CD4-positive, alpha-beta T cell treated with Interleukin-12 subunit alpha and Interleukin-12 subunit beta, for 1 hour (primary cell): ENCODE results near the gene NFX1.

ENCODE experiments used
- DNase-seq: peaks from one replicate; pipeline ENCODE4 v3.0.0-alpha.2; 2020

NFX1 gene

DNA sequence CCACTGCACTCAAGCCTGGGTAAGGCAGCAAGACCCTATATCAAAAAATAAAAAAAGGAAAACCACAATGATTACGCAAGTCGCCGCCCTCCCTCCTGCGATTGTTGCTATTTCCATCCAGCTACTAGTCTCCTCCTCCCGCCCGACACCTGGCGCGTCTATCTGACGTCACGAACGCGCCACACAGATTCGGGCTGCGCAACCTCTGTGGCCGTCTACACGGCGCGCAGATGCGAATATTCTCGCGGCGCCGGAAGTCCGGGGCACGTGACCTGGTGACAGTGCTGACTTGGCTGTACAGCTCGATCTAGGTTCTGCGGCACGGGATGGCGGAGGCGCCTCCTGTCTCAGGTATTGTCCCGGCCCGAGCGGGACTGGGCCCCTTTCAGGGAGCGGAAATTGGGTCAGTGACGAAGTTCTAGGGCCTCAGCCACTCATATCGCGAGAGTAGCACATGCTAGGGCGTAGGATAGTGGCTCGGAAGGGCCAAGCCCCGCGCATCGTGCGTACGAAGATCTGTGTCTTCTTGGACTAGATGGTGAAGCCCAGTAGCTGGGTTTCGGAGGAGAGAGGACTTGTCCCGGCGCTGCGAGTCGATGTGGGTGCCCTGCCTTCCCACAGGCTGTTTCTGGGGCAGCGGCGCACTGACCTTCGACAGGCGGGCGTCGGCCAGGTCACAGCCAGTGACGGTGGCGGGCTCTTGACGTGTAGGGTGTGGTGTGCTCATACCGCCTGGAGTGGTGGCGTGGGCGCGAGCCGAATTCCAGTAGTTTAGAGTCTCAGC is at the start of gene NFX1:
NFX1 (plus strand) TSS at position 270 of the 784 bp plus-strand sequence; CDS start at position 327, 57 bp downstream.
- DNase-seq = peak; percentile 99

DNA sequence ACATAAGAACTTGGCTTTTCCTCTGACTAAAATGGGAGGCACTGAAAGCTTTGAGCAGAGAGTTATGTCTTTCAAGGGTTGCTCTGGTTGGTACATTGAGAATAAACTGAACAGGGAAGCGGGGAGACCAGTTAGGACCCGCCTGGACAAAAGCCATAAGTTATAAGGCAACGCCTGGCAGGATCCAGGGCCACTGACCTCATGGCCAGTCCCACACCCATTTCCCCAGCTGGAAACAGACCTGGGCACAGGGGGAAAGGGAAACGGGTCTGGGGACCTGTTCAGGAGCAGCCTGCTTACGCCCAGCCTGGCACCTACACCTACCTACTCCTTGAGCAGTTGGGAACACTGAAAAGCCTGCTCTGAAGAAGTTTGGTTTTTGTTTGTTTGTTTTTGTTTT is 49.0 kb upstream of the NFX1 start:
- no peak for DNase-seq

DNA sequence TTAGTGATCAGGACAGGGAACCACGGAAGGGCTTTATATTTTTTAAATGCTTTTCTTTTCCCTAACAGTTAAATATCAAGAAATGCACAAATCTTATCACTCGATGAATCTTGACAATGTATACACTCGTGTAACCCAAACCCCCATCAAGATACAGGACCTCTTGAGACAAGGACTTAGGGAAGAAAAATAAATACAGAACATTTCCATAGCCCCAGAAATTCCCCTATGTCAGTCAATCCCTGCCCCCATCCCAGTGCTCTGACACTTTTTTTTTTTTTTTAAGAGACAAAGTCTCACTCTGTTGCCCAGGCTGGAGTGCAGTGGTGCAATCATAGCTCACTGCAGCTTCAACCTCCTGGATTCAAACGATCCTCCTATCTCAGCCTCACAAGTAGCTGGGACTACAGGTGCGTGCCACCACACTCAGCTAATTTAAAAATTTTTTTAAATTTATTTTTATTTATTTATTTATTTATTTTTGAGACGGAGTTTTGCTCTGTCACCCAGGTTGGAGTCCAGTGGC is 47.6 kb upstream of the NFX1 start:
- DNase-seq = no peak

DNA sequence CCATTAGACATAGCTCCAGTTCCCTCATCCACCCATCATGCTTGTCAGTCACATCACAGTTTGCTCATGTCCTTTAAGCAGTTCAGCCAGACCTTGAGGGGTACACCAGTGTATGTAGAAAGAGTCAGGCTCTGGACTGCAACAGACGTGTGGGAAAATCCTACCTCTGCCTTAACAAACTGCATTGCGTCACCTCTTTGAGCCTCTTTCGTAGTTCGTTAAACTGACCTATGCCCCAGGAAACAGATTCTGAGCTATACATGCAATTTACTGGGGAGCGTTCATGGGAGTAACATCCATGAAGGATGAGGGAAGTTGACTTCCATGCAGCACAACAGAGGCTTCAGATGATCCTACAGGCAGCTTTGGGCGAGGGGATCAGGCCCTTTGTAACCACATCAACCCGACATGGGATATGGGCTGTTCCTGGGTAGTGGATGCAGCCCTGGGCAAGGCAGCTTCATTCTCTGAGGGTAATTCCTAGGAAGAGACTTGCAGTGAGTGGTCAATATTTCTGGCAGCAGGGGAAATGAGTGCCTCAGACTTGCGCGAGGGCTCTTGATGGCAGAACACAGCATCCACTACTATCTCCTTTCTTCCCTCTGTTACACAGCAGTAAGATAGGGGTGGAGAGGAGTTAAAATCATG is 46.1 kb upstream of the NFX1 start:
- DNase-seq = no peak

DNA sequence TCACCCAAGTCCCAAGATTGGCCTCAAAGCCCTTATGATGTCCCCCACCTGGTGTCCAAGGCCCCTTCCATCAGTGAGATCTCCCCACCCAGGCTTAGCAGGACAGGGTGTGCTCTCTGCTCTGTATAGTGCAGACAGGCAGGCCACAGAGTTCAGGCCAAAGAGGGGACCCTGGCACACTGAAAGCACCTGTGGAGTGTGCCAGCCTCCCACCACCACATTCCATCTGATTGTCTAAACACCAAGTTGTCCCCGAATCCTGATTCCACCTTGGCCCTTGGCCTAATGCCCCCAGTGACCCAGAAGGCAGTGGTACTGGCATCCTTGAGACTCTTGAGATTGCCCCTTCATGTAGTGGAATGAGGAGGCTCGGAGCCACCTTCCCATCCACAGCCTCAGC is 45.0 kb upstream of the NFX1 start:
- no peak for DNase-seq

DNA sequence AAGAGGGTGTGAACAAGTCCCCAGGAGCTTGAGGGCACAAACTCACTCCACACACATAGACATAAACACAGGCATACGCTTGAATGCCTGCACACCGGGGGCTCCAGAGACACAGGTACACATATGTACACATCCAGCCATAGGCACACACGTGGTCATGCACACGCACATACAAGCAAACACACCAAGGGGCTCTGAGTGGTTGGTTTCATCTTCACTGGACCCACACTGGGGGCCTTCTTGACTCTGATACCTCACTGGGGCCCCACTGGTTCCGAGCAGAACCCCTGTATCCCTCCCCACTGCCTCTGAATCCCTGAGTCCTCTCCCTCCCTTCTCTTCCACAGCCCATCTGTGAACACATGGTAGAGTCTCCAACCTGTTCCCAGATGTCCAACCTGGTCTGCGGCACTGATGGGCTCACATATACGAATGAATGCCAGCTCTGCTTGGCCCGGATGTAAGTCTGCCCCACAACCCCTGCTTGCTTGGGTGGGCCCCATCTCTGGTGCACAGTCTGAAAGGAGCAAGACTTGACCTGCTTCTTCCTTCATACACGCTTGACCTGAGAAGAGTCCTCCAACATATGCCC is 44.0 kb upstream of the NFX1 start:
- DNase-seq = no peak

DNA sequence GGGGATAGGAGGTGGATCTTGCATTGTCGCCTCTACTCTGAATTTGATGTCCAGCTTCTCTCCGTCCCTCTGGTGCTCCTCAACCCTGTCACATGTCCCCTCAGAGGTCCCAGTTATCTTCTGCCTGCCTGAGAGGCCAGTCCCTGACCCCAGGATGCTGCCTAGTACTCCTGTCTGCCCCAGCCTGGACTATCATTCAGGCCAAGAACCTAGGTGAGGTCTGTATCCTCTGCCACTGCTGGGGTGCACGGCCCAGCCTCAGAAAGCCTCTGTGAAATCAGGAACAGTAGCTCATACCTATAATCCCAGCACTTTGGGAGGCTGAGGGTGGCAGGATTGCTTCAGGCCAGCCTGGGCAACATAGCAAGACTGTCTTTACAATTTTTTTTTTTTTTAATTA is 41.7 kb upstream of the NFX1 start:
- no peak for DNase-seq

DNA sequence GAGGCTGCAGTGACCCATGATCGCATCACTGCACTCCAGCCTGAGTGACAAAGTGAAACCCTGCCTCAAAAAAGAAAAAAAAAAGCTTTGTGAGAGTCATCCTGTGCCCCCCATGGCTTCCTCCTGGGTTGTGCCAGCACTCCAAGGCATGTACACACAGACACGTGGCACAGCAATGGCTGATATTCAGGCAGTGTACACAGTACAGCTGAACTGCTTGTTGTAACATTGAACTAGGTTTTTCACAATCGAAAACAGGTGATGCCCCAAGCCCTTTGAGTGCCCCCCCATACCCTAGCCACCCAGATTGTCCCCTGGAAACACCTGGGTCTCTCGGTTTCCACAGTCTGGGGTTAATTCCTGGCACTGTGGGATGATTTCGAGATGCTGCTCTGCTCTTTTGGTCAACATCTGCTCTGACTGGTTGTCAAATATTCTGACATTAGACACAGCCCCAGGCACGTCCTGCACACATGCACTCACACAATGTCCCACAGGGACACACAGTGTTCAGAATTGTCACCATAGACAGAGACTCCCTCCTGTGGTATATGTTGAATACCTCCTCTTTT is 41.1 kb upstream of the NFX1 start:
- DNase-seq = no peak

DNA sequence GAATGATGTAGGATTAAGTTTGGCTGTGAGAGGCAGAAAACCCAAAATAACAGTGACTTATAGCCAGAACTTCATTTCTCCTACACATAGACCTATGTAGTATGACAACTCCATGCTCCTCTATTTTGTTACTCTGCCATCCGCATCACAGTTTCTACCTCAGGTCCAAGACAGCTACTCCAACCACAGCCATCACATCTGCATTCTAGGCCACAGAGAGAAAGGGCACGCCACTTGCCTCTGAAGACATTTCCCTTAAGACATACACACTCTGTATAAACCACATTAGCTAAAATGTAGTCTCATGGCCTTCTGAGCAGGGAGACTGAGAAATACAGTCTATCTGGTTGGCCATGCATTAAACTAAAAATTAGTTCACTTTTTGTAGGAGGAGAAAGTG is 40.3 kb upstream of the NFX1 start:
- DNase-seq = no peak

DNA sequence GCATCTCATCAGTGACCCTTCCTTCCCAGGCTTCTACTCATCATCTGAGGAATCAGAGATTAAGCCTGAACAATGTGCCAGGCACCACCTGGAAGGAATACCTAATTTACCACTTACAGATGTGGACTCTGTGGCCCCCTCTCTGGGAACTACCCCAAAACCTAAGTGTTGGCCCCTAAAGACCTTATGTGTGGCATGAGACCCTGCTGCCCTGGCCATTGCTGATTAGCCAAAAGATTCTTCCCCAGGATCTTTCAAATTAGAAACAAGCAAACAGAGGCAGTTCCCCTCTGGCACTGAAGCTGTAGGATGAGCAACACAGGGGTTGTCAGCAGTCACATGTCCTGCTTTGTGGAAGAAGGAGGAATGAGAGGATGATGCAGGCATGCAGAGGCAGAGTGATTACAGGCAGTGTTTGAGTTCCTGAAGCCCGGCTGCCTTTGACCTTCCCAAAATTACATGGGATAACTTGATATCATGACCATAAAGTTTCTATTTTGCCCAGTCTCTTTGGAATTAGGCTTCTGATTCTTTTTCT is 39.8 kb upstream of the NFX1 start:
- DNase-seq = no peak

DNA sequence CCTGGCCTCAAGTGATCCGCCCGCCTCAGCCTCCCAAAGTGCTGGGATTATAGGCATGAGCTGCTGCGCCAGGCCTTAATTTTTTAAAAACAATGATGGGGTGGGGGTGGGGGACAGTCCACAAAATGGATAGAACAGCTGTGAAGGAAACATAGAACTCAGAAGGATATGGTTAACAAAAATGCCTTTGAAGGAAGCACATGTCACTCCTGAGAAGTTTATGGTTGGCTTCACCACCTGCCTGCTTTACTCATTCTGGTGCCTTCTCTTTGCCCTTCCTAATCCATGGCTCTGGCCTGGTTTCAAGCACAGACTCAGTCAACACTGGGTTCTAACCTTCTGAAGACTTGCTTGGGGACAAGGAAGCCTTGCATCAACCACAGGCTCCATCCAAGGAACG is 36.1 kb upstream of the NFX1 start:
- no peak for DNase-seq

DNA sequence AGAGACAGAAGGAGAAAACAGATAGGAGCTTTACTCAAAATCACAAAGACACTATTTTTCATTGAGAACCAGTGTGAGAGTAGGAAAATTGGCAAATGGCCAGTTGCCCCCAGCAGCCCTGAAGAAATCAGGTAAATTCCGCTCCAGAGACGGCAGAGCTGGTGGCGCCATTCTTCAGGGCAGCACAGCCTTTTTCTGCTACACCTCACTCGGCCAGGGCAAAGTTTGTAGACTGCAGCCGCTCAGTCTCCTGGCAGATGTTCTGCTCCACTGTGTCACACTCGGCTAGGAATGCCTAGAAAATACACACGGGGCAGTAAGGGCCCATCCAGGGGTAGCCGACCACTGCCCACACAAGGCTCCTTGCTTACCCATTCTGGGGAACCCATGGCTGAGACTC is 35.3 kb upstream of the NFX1 start:
- DNase-seq = no peak

DNA sequence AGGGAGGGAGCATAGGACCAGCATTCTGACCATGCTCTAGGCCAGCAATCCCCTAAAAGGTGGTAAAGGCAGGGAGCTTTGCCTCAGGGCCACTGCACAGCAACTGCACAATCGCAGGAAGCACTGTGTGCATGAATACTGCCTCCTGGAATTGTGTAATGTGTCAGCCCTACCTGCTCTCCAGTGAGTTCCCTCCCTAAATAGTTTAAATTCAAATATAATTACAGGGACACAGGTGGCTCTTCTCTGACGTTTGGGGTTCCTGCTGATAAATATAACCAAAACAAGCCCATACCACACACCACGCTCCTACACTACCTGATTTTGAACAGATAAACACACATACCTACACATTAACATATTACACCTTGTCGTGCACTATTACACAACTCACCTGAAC is 34.8 kb upstream of the NFX1 start:
- DNase-seq = no peak

DNA sequence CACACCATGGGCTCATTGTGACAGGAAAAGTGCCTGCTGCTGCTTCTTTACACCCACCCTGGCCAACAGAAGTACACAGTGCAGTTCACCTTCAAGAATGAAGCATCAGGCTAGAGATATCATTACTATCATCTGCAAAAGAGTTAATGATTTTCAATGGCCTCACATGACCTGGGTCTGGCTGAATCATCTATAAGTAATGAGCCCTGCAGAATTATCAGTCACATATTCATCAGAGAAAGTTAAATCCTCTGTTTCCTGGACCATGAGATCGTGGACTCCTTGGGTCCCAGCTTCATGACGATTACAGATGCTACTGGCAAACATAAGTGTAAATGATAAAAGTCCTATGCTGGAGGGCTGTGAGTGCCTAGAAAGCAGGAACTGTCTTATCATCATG is 34.1 kb upstream of the NFX1 start:
- DNase-seq = no peak

DNA sequence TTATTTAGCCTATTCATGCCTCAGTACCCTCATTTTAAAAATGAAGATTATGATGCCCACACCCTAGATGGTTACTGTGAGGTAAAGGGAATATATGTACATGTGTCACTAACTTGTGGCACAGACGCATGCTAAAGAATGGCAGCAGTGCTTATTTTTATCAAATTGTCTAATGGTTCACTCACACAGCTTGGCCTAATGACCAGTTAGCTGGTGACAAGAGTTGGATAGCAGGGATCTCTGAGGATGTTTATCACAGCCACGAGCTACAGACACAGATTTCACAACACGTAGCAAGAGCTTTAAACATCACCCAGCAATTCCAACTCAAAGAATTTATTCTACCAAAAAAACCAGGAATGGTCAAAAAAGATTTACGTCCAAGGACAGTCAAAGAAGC is 33.0 kb upstream of the NFX1 start:
- DNase-seq = no peak

DNA sequence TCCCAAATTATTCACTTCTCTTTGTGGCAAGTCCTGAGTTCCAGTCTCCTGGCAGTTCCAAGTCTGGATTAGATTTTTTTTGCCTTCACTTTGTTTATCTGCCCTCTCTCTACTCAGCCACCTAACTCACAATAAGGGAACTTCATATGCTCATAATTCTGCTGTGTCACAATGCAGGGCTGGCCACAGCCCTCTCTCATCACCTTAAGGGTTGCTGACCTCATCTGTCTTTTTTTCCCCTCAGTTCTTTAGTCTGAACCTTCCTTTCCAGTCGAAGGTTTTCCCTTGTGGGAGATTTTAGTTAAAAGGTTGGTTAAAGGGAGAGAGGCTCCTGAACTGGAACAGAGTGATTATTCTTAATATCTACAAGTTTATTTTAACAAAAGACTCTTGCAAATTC is 29.9 kb upstream of the NFX1 start:
- no peak for DNase-seq

DNA sequence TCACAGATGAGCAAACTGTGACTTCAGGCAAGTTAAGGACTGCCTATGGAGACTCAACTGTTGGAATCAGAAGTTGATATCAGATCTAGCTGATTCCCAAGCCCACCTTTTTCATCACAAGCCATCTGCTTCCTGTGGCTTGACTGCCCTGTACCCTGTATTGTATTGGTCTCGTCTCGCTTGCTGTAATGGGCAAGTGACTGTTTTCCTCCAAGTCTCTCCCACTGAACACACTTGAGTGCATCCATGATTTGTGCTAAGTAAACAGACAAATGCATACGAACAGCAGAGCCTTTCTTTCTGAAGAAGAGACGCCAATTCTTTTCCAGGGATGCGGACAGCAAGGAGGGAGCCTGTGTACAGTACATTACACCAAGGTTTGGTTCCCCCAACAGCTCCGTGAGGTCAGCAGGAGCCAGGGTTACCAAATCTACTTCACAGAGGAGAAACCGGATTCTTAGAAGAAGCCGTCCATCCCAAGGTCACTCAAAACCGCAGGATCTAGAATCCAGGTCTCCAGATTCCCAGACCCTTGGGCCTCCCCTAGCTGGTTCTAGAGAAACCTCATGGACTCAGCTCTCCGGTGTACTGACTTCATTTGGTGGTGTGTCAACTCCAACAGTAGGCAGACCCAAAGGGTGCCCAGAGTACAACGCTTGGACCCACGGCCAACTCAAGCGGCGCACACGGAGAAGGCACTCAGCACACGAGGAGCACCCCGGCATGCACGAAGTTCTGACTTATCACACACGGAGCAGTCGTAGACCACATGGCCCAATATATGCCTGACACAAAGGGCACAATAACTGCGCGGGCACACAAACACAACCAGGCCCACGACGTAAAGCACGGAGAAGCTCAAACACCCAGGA is 26.9 kb upstream of the NFX1 start:
- peak; percentile 26 for DNase-seq

DNA sequence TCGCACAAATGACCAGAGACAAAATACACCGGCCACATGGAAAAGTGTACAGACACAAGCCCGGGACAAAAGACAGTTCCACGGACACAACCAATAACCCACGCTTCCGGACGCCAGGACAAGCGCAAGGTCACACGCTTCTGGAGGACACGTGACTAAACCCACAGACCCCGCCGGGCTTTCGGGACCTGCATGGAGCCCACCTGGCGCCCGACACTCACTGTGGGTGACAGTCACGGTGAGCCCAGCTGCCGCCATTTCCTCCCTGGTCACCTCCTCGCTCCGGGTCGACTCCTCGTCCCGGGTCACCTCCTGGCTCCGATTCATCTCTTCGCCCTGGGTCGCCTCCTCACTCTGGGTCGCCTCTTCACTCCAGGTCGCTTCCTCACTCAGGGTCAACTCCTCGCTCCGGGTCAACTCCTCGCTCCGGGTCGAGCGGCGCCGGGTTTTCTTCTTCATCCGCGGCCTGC is 26.3 kb upstream of the NFX1 start:
- peak; percentile 37 for DNase-seq

DNA sequence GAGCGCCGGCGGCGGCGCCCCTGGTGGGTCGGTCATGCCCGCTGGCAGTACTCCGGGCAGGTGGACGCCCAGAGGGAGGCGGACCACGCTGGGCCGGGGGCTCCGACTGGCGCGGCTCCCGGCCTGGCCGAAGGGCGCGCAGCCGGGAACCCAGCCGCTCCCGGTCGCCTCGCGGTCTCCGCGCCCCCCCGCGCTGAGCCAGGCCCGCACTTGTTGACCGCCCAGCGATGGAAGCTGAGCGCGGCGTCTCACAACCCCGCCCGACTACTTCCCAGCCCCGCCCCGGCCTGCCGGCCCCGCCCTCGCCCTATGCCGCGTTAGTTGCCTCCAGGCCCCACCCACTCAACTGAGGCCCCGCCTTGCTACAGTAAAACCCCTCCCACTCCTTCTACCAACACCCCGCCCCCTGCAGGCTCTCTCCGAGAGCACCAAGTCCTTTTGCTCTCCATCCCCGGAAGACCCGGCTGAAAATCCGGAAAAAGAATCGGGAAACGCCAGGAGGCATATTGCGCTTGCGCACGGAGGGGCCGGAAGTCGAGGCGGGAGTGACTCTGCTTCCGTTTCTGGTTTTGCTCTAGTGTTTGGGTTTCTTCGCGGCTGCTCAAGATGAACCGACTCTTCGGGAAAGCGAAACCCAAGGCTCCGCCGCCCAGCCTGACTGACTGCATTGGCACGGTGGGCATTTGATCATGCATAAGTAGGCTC is 25.7 kb upstream of the NFX1 start, which contains the start of the genes BAG1 and CHMP5:
BAG1 (minus strand) TSS at position 236 of the 705 bp plus-strand sequence.
CHMP5 (plus strand) TSS at position 577 of the 705 bp plus-strand sequence; CDS start at position 607, 30 bp downstream.
- DNase-seq = peak; percentile 100

DNA sequence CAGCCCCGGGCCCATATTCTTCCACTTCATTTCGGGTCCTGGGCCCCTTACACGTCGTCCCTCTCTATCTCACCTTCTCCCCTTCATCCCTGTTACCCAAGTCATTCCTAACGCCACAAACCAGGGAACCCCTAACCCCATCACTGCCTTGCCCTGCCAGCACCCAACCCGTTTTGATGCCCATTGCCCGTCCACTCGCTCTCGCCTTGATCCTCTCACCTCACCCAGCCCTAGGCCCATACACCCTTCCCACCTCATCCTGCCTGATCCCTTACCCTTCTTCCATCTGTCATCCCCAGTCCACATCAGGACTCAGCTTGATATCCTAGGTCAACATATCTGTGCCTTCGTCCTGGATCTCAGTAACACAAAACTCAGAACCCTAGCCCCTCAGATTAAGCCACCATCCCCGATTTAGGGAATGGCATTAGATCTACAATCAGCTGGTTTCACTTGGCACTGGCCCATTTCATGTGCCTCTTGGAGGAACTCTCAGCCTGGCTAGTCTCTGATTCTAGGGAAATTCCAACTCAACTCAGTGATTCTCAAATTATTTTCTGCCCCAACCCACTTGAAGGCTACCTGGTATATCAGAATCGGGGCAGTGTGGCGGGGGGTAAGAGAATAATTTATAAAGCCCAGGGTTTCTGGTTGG is 25.0 kb upstream of the NFX1 start:
- DNase-seq = peak; percentile 17
